ENCODE results near the gene THAP2. TPM values are rescaled to one million over a fixed set of nuclear protein-coding genes. Genes with fewer than 3 reads are reported as not detected.
A peak's percentile ranks its signal among the peaks of the same experiment; 100 is the strongest.
"Not testable (repeated sequence)": the region's sequence is repeated elsewhere in the genome, so short reads cannot be mapped to it uniquely, and the experiment has no call there.

THAP2 gene
- polyA plus RNA-seq, 12 donors: 8.4 to 15.9 (median 11.7) TPM; not detected in 1

- DNase-seq: no peak
Observed at GRCh38 chr12:71655907-71656306, 8.2 kb upstream of the THAP2 start.

- no peak for DNase-seq
Observed at GRCh38 chr12:71656740-71657139, 7.4 kb upstream of the THAP2 start.

- DNase-seq: no peak
Observed at GRCh38 chr12:71661977-71662530, 2.0 kb upstream of the THAP2 start.

GRCh38 chr12:71662849-71663560, 1.1 kb upstream of the THAP2 start:
- DNase-seq: peak; percentile 79

- no peak for DNase-seq
Observed at GRCh38 chr12:71664411-71665089, 449 bp downstream of the THAP2 start.

- no peak for DNase-seq
Observed at GRCh38 chr12:71665090-71665463, 976 bp downstream of the THAP2 start.

- no peak for DNase-seq
Observed at GRCh38 chr12:71666259-71666658, 2.2 kb downstream of the THAP2 start.

- no peak for DNase-seq
Observed at GRCh38 chr12:71671311-71671710, 7.2 kb downstream of the THAP2 start.

- DNase-seq: no peak
Observed at GRCh38 chr12:71671816-71672215, 7.7 kb downstream of the THAP2 start.

- DNase-seq: no peak
Observed at GRCh38 chr12:71682466-71682865, 18.4 kb downstream of the THAP2 start.

- DNase-seq: no peak
Observed at GRCh38 chr12:71683633-71684032, 19.5 kb downstream of the THAP2 start.

GRCh38 chr12:71684081-71684480, 20.0 kb downstream of the THAP2 start:
- DNase-seq: no peak

GRCh38 chr12:71685312-71685906, 21.3 kb downstream of the THAP2 start:
- DNase-seq: no peak

- peak; percentile 90 for DNase-seq
Observed at GRCh38 chr12:71685914-71686657, 22.0 kb downstream of the THAP2 start, which contains the start of gene TMEM19. TMEM19 (plus strand) TSS chr12:71686082; CDS start chr12:71686681, 599 bp downstream.

- DNase-seq: no peak
Observed at GRCh38 chr12:71686658-71687025, 22.5 kb downstream of the THAP2 start.

- DNase-seq: not testable (repeated sequence)
Observed at GRCh38 chr12:71687172-71687571, 23.1 kb downstream of the THAP2 start.

GRCh38 chr12:71688961-71689570, 25.0 kb downstream of the THAP2 start:
- DNase-seq: no peak

GRCh38 chr12:71691504-71692129, 27.5 kb downstream of the THAP2 start:
- DNase-seq: no peak

- no peak for DNase-seq
Observed at GRCh38 chr12:71693126-71693525, 29.0 kb downstream of the THAP2 start.

- not testable (repeated sequence) for DNase-seq
Observed at GRCh38 chr12:71693651-71694050, 29.6 kb downstream of the THAP2 start.

Measured in muscle of arm (tissue), 12 donors.